NCI-H526 treated with DMSO at 0.1 percent for 48 hours (cell line): ENCODE measurements around the gene NKAIN2.

Experiments
- DNase-seq: peaks from one replicate; lab custom pipeline; 2025; lab: John Stamatoyannopoulos, UW

NKAIN2 gene

GRCh38 chr6:123803504-123804013, at the start of gene NKAIN2:
Gene NKAIN2 (plus strand): TSS chr6:123803865.
- no peak for DNase-seq

GRCh38 chr6:123759472-123759871, 44.2 kb upstream of the NKAIN2 start:
- DNase-seq = no peak

- DNase-seq = no peak
Observed at GRCh38 chr6:123763904-123764303, 39.8 kb upstream of the NKAIN2 start.

- no peak for DNase-seq
Observed at GRCh38 chr6:123764722-123765121, 38.9 kb upstream of the NKAIN2 start.

- DNase-seq = no peak
Observed at GRCh38 chr6:123768921-123769320, 34.7 kb upstream of the NKAIN2 start.

GRCh38 chr6:123769431-123769830, 34.2 kb upstream of the NKAIN2 start:
- no peak for DNase-seq

GRCh38 chr6:123770247-123770949, 33.3 kb upstream of the NKAIN2 start:
- DNase-seq = no peak

- DNase-seq = no peak
Observed at GRCh38 chr6:123771126-123771525, 32.5 kb upstream of the NKAIN2 start.

GRCh38 chr6:123777563-123777962, 26.1 kb upstream of the NKAIN2 start:
- DNase-seq = peak; percentile 22

GRCh38 chr6:123780021-123780420, 23.6 kb upstream of the NKAIN2 start:
- no peak for DNase-seq

- DNase-seq = no peak
Observed at GRCh38 chr6:123784330-123784729, 19.3 kb upstream of the NKAIN2 start.

- DNase-seq = no peak
Observed at GRCh38 chr6:123785039-123785438, 18.6 kb upstream of the NKAIN2 start.

- no peak for DNase-seq
Observed at GRCh38 chr6:123788319-123788718, 15.3 kb upstream of the NKAIN2 start.

GRCh38 chr6:123794190-123794589, 9.5 kb upstream of the NKAIN2 start:
- no peak for DNase-seq

- no peak for DNase-seq
Observed at GRCh38 chr6:123794799-123795198, 8.9 kb upstream of the NKAIN2 start.

- DNase-seq = no peak
Observed at GRCh38 chr6:123801067-123801466, 2.6 kb upstream of the NKAIN2 start.

- DNase-seq = no peak
Observed at GRCh38 chr6:123802351-123802696, 1.3 kb upstream of the NKAIN2 start.

- DNase-seq = peak; percentile 75
Observed at GRCh38 chr6:123802697-123803503, 765 bp upstream of the NKAIN2 start.

- DNase-seq = no peak
Observed at GRCh38 chr6:123804014-123804786, 535 bp downstream of the NKAIN2 start.

GRCh38 chr6:123804787-123805540, 1.3 kb downstream of the NKAIN2 start:
- no peak for DNase-seq

- no peak for DNase-seq
Observed at GRCh38 chr6:123805921-123806320, 2.3 kb downstream of the NKAIN2 start.

GRCh38 chr6:123806561-123806960, 2.9 kb downstream of the NKAIN2 start:
- DNase-seq = no peak
